HepG2 (cell line): ENCODE data around the gene MOG. TPM values are rescaled to one million over a fixed set of nuclear protein-coding genes. Genes with fewer than 3 reads are reported as not detected.

Source experiments
- HNRNPH1 ChIP-seq: fragments of 200-400 bp; formaldehyde crosslinking; optimal IDR thresholded peaks from 2 replicates; pipeline ENCODE3; 2017; ENCODE audit warnings: mild to moderate bottlenecking, low read depth, low read length
- IKZF4 ChIP-seq: sonication (generic); formaldehyde crosslinking; IDR thresholded peaks from 2 replicates; pipeline ENCODE4 v1.5.1; 2020; ENCODE audit warnings: borderline replicate concordance, mild to moderate bottlenecking, low read depth, missing genetic modification reagents; ENCODE audit errors: not compliant biosample characterization
- KDM5B ChIP-seq: sonication (generic); formaldehyde crosslinking; IDR thresholded peaks from 2 replicates; pipeline ENCODE4 v1.4.0; 2020; ENCODE audit warnings: missing genetic modification reagents, mild to moderate bottlenecking, borderline replicate concordance
- MBD4 ChIP-seq: IDR thresholded peaks from 2 replicates; pipeline ENCODE4 v1.6.1; 2012; ENCODE audit warnings: low read length, inconsistent platforms, borderline replicate concordance
- MED1 ChIP-seq: sonication (generic); formaldehyde crosslinking; IDR thresholded peaks from 2 replicates; pipeline ENCODE4 v1.4.0; 2020; ENCODE audit warnings: missing genetic modification reagents
- NR2F2 ChIP-seq: IDR thresholded peaks from 2 replicates; pipeline ENCODE4 v1.6.1; 2012; ENCODE audit warnings: low read depth, inconsistent platforms, borderline replicate concordance
- RARG ChIP-seq: sonication (generic); formaldehyde crosslinking; IDR thresholded peaks from 2 replicates; pipeline ENCODE4 v1.4.0; 2020; ENCODE audit warnings: low read depth, mild to moderate bottlenecking, missing genetic modification reagents
- RCOR2 ChIP-seq: IDR thresholded peaks from 2 replicates; pipeline ENCODE4 v1.6.1; 2016; ENCODE audit warnings: missing biosample characterization, missing genetic modification reagents
- SIX1 ChIP-seq: sonication (generic); formaldehyde crosslinking; IDR thresholded peaks from 2 replicates; pipeline ENCODE4 v1.4.0; 2020; ENCODE audit warnings: missing genetic modification reagents, borderline replicate concordance
- TFAP4 ChIP-seq: sonication (generic); IDR thresholded peaks from 2 replicates; pipeline ENCODE4 v1.6.1; 2016; ENCODE audit warnings: low read depth, borderline replicate concordance
- WIZ ChIP-seq: sonication (generic); formaldehyde crosslinking; IDR thresholded peaks from 2 replicates; pipeline ENCODE4 v1.5.1; 2020; ENCODE audit warnings: mild to moderate bottlenecking, missing genetic modification reagents
- ZIK1 ChIP-seq: sonication (generic); formaldehyde crosslinking; IDR thresholded peaks from 2 replicates; pipeline ENCODE4 v1.5.0; 2020; ENCODE audit warnings: mild to moderate bottlenecking, low read depth, missing genetic modification reagents, borderline replicate concordance
- ZNF292 ChIP-seq: sonication (generic); formaldehyde crosslinking; IDR thresholded peaks from 2 replicates; pipeline ENCODE4 v1.8.1; 2022; ENCODE audit warnings: mild to moderate bottlenecking, low read depth, missing genetic modification reagents, borderline replicate concordance
- ZNF331 ChIP-seq: sonication (generic); formaldehyde crosslinking; IDR thresholded peaks from 2 replicates; pipeline ENCODE4 v1.4.0; 2020; ENCODE audit warnings: missing genetic modification reagents
- ZNF431 ChIP-seq: sonication (generic); formaldehyde crosslinking; IDR thresholded peaks from 2 replicates; pipeline ENCODE4 v1.9.0; 2022; ENCODE audit warnings: missing genetic modification reagents, low read depth, mild to moderate bottlenecking, borderline replicate concordance
- ZNF563 ChIP-seq: sonication (generic); formaldehyde crosslinking; IDR thresholded peaks from 2 replicates; pipeline ENCODE4 v1.8.0; 2022; ENCODE audit warnings: mild to moderate bottlenecking, moderate library complexity, missing genetic modification reagents
- ZSCAN29 ChIP-seq: sonication (generic); formaldehyde crosslinking; conservative IDR thresholded peaks from 2 replicates; pipeline ENCODE4 v1.4.0; 2020; ENCODE audit warnings: mild to moderate bottlenecking, missing genetic modification reagents
- polyA plus RNA-seq, 8 experiments: library from polyadenylated mRNA; depleted of rRNA in 3 of 8; stranded (reverse) in 7 of 8; unstranded in 1 of 8; fragments of >200 nt; fragmentation: Illumina TruSeq in 4 of 8; extraction: Trizol in 4 of 8; gene quantifications; 2 replicates each; pipeline versions ENCODE4 v1.2.1 to v1.2.3, GENCODE V29; 2011 to 2016; ENCODE audit warnings: low read depth in 4 of 8, missing spikeins in 1 of 8, mixed read lengths in 1 of 8; ENCODE audit not compliant: insufficient read depth in 1 of 8
- total RNA-seq, 5 experiments: library from RNA; depleted of rRNA; stranded (reverse); fragments of >200 nt; fragmentation: Illumina TruSeq; extraction: Trizol; gene quantifications; 2 replicates each; pipeline ENCODE4 v1.2.3, GENCODE V29; 2016; ENCODE audit warnings: low read depth in 1 of 5
- TF ChIP-seq, protein P1 (sequence below): sonication (generic); formaldehyde crosslinking; IDR thresholded peaks from 2 replicates; pipeline ENCODE4 v1.5.0; 2020; ENCODE audit warnings: missing genetic modification reagents, mild to moderate bottlenecking, borderline replicate concordance
- TF ChIP-seq, protein P2 (sequence below): sonication (generic); formaldehyde crosslinking; IDR thresholded peaks from 2 replicates; pipeline ENCODE4 v1.4.0; 2020; ENCODE audit warnings: missing genetic modification reagents
- TF ChIP-seq, protein P3 (sequence below): sonication (generic); formaldehyde crosslinking; conservative IDR thresholded peaks from 2 replicates; pipeline ENCODE4 v1.4.0; 2020; ENCODE audit warnings: missing genetic modification reagents

Gene MOG
- total and polyA plus RNA-seq, 2 of the 13 experiments (the other 11 are each of a cell fraction or from before 2014, with no cell fraction given), result not detected

GRCh38 chr6:29649701-29650673 lies 6.9 kb upstream of the MOG start (continued):
- TF ChIP-seq, protein P1, sequence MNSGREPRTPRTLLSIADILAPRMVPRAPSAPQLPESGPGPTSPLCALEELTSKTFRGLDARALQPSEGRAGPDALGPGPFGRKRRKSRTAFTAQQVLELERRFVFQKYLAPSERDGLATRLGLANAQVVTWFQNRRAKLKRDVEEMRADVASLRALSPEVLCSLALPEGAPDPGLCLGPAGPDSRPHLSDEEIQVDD (CRISPR knock-in tag), result no peak
- no peak for TF ChIP-seq ZNF563 (CRISPR knock-in tag)
- no peak for TF ChIP-seq RARG (CRISPR knock-in tag)
- no peak for TF ChIP-seq MBD4
- TF ChIP-seq ZSCAN29 (CRISPR knock-in tag), result no peak
- TF ChIP-seq KDM5B (CRISPR knock-in tag), result no peak
- TF ChIP-seq ZNF292 (CRISPR knock-in tag), result peak; percentile 49; the same call in 1 of the 2 replicates
- no peak for TF ChIP-seq ZNF331
- TF ChIP-seq RCOR2 (CRISPR knock-in tag), result no peak
- TF ChIP-seq ZIK1 (CRISPR knock-in tag), result no peak
- no peak for TF ChIP-seq NR2F2
- 0 out of 2 replicates have a peak, but pooled peaks have one; percentile 37 for TF ChIP-seq MED1 (CRISPR knock-in tag)
- TF ChIP-seq TFAP4, result no peak
- TF ChIP-seq SIX1 (CRISPR knock-in tag), result no peak
- no peak for TF ChIP-seq HNRNPH1
- no peak for TF ChIP-seq WIZ (CRISPR knock-in tag)
- TF ChIP-seq, protein P2, sequence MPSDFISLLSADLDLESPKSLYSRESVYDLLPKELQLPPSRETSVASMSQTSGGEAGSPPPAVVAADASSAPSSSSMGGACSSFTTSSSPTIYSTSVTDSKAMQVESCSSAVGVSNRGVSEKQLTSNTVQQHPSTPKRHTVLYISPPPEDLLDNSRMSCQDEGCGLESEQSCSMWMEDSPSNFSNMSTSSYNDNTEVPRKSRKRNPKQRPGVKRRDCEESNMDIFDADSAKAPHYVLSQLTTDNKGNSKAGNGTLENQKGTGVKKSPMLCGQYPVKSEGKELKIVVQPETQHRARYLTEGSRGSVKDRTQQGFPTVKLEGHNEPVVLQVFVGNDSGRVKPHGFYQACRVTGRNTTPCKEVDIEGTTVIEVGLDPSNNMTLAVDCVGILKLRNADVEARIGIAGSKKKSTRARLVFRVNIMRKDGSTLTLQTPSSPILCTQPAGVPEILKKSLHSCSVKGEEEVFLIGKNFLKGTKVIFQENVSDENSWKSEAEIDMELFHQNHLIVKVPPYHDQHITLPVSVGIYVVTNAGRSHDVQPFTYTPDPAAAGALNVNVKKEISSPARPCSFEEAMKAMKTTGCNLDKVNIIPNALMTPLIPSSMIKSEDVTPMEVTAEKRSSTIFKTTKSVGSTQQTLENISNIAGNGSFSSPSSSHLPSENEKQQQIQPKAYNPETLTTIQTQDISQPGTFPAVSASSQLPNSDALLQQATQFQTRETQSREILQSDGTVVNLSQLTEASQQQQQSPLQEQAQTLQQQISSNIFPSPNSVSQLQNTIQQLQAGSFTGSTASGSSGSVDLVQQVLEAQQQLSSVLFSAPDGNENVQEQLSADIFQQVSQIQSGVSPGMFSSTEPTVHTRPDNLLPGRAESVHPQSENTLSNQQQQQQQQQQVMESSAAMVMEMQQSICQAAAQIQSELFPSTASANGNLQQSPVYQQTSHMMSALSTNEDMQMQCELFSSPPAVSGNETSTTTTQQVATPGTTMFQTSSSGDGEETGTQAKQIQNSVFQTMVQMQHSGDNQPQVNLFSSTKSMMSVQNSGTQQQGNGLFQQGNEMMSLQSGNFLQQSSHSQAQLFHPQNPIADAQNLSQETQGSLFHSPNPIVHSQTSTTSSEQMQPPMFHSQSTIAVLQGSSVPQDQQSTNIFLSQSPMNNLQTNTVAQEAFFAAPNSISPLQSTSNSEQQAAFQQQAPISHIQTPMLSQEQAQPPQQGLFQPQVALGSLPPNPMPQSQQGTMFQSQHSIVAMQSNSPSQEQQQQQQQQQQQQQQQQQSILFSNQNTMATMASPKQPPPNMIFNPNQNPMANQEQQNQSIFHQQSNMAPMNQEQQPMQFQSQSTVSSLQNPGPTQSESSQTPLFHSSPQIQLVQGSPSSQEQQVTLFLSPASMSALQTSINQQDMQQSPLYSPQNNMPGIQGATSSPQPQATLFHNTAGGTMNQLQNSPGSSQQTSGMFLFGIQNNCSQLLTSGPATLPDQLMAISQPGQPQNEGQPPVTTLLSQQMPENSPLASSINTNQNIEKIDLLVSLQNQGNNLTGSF (CRISPR knock-in tag), result no peak
- TF ChIP-seq ZNF431 (CRISPR knock-in tag), result no peak
- TF ChIP-seq, protein P3, sequence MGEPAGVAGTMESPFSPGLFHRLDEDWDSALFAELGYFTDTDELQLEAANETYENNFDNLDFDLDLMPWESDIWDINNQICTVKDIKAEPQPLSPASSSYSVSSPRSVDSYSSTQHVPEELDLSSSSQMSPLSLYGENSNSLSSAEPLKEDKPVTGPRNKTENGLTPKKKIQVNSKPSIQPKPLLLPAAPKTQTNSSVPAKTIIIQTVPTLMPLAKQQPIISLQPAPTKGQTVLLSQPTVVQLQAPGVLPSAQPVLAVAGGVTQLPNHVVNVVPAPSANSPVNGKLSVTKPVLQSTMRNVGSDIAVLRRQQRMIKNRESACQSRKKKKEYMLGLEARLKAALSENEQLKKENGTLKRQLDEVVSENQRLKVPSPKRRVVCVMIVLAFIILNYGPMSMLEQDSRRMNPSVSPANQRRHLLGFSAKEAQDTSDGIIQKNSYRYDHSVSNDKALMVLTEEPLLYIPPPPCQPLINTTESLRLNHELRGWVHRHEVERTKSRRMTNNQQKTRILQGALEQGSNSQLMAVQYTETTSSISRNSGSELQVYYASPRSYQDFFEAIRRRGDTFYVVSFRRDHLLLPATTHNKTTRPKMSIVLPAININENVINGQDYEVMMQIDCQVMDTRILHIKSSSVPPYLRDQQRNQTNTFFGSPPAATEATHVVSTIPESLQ (CRISPR knock-in tag), result no peak
- TF ChIP-seq IKZF4 (CRISPR knock-in tag), result no peak
